Ectodermal cell (in vitro differentiated cells): ENCODE data around the gene OR2T5. TPM values are rescaled to one million over a fixed set of nuclear protein-coding genes. Genes with fewer than 3 reads are reported as not detected.
"Not testable (repeated sequence)": the region's sequence is repeated elsewhere in the genome, so short reads cannot be mapped to it uniquely, and the experiment has no call there.

Experiments used
- H3K27ac ChIP-seq: 2 replicates; pipeline ENCODE4 v1.7.0; 2013; ENCODE audit warnings: mild to moderate bottlenecking, low read depth, low read length; ENCODE audit not compliant: insufficient read depth, poor library complexity, severe bottlenecking
- H3K27me3 ChIP-seq: 2 replicates; pipeline ENCODE4 v1.7.0; 2013; ENCODE audit warnings: mild to moderate bottlenecking, low read length; ENCODE audit not compliant: insufficient read depth, control insufficient read depth, poor library complexity, severe bottlenecking
- H3K36me3 ChIP-seq: one replicate; pipeline ENCODE4 v1.7.0; 2013; ENCODE audit warnings: low read length; ENCODE audit not compliant: control insufficient read depth, insufficient read depth
- H3K4me1 ChIP-seq: one replicate; pipeline ENCODE4 v1.7.0; 2013; ENCODE audit warnings: low read length; ENCODE audit not compliant: control insufficient read depth, insufficient read depth
- H3K4me3 ChIP-seq: 2 replicates; pipeline ENCODE4 v1.7.0; 2013; ENCODE audit warnings: low read depth, low read length, control low read depth; ENCODE audit not compliant: insufficient read depth
- H3K9me3 ChIP-seq: 2 replicates; pipeline ENCODE4 v1.7.0; 2013; ENCODE audit warnings: mild to moderate bottlenecking, low read length, moderate library complexity; ENCODE audit not compliant: control insufficient read depth
- WGBS, 2 experiments: methylation state at CpG; one replicate each; pipeline ENCODE4 v1.1.7; 2013; ENCODE audit warnings: missing lambda C conversion rate in 2 of 2; 5-methylcytosine and 5-hydroxymethylcytosine counted together
- polyA plus RNA-seq, 4 experiments: library from polyadenylated mRNA; stranded (reverse); fragments of 50-300 nt; gene quantifications; one replicate each; pipeline ENCODE4 v1.2.3, GENCODE V29; 2013

OR2T5 gene
- polyA plus RNA-seq (2013, experiment 1 of 4): not detected
- polyA plus RNA-seq (2013, experiment 2 of 4): not detected
- polyA plus RNA-seq (2013, experiment 3 of 4): not detected
- not detected for polyA plus RNA-seq (2013, experiment 4 of 4)

DNA sequence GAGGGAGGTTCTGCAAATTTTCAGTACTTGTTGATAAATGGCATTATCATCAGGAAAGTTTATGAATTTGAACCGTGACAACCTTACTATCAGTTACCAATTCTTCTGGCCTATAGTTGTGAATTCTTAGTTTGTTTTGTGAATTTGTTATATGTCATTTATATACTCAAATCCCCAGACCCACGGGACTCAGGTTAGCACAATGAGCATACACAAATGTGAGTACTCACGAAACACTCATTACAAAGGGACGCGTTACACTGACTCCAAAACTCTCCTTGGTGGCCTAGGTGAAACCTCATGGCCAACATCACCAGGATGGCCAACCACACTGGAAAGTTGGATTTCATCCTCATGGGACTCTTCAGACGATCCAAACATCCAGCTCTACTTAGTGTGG, at the start of gene OR2T5:
Gene OR2T5, plus strand, starts transcription at position 301 of the 400 bp plus-strand sequence. Its CDS starts 0 bp downstream, at position 301.
- not testable (repeated sequence) for H3K36me3 ChIP-seq, H3K27me3 ChIP-seq, H3K4me1 ChIP-seq, H3K9me3 ChIP-seq, H3K27ac ChIP-seq, H3K4me3 ChIP-seq
- 82 to 95% methylated on average over 4 of the region's 6 CpGs for WGBS, 2 experiments

DNA sequence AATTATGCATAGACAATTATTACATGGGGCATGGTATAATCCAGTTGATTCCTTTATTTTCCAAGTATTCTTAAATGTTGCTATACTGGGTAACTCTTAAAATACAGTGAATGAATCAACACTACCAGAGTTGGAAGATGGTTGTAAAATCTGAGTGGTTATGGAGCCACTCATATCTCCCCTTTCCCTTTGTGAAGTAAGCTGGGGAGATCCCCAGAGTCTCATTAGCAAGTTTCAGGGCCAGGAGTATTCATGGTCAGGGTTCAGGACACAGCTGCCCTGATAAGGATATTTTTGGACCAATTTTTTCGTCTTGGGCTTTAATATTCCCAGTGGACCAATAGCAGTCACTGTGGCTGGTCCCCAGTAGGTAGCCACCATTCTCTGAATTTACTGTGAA, 49.7 kb upstream of the OR2T5 start:
- WGBS, 2 experiments: 8 to 60% methylated on average over 1 of the region's 1 CpG
- not testable (repeated sequence) for H3K9me3 ChIP-seq, H3K27ac ChIP-seq, H3K36me3 ChIP-seq, H3K4me1 ChIP-seq, H3K27me3 ChIP-seq, H3K4me3 ChIP-seq

GRCh38 chr1:248439283-248439682, 49.1 kb upstream of the OR2T5 start:
- WGBS, 2 experiments: 51 to 58% methylated on average over 5 of the region's 5 CpGs
- not testable (repeated sequence) for H3K4me3 ChIP-seq, H3K36me3 ChIP-seq, H3K4me1 ChIP-seq, H3K27me3 ChIP-seq, H3K27ac ChIP-seq, H3K9me3 ChIP-seq

DNA sequence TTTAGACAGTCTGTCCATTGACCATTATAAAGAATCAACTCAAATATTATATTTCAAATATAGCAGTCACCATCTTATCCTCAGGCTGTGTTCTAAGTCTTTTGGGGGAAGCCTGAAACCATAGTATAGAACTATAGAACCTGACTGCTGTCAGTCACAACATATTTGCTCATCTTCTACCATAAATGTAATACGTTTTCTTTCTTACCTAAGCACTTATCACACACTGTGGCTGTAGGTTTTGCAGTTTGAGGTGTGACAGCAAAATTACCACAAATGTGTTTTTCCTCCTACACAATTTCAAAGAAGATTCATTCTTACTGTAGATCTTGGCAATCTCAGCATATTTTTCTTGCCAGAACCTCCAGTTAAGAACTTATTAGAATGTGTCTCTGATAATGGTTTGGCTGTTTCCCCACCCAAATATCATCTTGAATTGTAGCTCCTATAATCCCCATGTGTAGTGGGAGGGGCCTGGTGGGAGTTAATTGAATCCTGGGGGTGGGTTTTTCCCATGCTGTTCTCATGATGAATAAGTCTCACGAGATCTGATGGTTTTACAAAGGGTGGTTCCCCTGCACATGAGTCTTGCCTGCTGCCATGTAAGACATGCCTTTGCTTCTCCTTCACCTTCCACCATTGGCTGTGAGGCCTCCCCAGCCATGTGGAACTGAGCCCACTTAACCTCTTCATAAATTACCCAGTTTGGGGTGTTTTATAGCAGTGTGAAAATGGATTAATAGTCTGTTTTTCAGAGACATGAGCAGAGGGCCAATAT, 45.7 kb upstream of the OR2T5 start:
- WGBS, 2 experiments: no CpG with 5 or more reads among the region's 2 CpGs
- not testable (repeated sequence) for H3K4me3 ChIP-seq, H3K36me3 ChIP-seq, H3K4me1 ChIP-seq, H3K27me3 ChIP-seq, H3K27ac ChIP-seq, H3K9me3 ChIP-seq

- not testable (repeated sequence) for H3K9me3 ChIP-seq, H3K27ac ChIP-seq, H3K4me3 ChIP-seq, H3K27me3 ChIP-seq, H3K36me3 ChIP-seq, H3K4me1 ChIP-seq
- 85 to 88% methylated on average over 4 of the region's 4 CpGs for WGBS, 2 experiments
These were observed 43.8 kb upstream of the OR2T5 start for GRCh38 chr1:248444603-248445002.

DNA sequence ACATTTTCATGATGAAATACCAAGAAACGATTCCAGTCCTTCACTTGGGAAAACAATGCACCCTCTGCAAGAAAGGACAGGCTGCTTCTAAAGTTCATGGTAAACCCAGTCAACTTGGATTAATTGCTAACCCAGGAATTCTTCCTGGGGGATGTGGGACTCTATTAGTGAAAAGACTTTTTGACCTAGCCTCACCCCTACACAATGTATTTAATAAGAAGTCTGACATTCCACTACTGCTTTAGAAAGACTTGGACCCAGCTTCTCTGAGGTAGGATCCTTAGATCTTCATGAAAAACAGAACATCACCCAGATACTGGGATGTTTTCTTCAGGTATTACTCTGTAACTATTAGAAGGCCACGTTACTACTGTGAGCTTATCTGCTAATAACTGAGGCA, 43.0 kb upstream of the OR2T5 start, which contains the start of gene OR2T2:
Gene OR2T2, plus strand, starts transcription at position 239 of the 400 bp plus-strand sequence. CDS start 7,161 bp downstream, outside the sequence.
- not testable (repeated sequence) for H3K27me3 ChIP-seq, H3K4me1 ChIP-seq, H3K9me3 ChIP-seq, H3K4me3 ChIP-seq, H3K27ac ChIP-seq, H3K36me3 ChIP-seq
- no CpG with 5 or more reads among the region's 2 CpGs for WGBS, 2 experiments

- not testable (repeated sequence) for H3K27me3 ChIP-seq, H3K36me3 ChIP-seq, H3K27ac ChIP-seq, H3K4me1 ChIP-seq, H3K9me3 ChIP-seq, H3K4me3 ChIP-seq
- WGBS, 2 experiments: no CpG with 5 or more reads among the region's 4 CpGs
These were observed 39.8 kb upstream of the OR2T5 start for GRCh38 chr1:248448409-248449074.

DNA sequence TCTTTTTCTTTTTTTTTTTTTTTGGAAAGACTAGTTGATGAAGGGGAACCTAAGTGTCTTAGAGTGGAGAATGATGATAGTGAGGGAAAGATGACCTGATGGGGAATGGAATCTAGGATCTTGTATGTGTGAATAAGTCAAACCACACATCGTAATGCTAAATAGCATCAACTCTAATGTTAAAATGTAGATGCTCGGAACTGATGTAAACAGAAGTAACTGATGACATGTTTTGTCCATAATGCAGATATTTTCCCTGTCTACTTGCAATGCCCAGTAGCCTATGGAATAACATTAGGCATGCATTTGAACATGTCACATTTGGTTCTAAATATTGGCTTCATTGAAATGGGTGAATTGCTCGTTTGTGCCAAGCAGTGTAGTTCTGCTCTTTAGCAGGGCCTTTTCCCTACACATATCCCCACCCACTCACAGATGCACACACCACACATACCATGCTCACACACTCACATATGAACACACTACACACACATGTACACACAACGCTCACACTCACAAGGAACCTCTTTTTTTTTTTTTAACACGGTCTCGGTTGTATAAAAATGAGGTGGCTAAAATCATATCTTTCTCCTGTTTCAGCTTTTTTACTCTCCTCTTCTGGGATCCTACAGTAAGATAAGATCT, 38.4 kb upstream of the OR2T5 start:
- 57% methylated on average over 1 of the region's 6 CpGs; no CpG with 5 or more reads in 1 of the 2 experiments for WGBS, 2 experiments
- not testable (repeated sequence) for H3K27ac ChIP-seq, H3K36me3 ChIP-seq, H3K9me3 ChIP-seq, H3K4me3 ChIP-seq, H3K4me1 ChIP-seq, H3K27me3 ChIP-seq

- not testable (repeated sequence) for H3K4me3 ChIP-seq, H3K36me3 ChIP-seq, H3K4me1 ChIP-seq, H3K9me3 ChIP-seq, H3K27ac ChIP-seq, H3K27me3 ChIP-seq
- WGBS, 2 experiments: no CpG with 5 or more reads among the region's 5 CpGs
These were observed 37.8 kb upstream of the OR2T5 start for GRCh38 chr1:248450466-248451145.

DNA sequence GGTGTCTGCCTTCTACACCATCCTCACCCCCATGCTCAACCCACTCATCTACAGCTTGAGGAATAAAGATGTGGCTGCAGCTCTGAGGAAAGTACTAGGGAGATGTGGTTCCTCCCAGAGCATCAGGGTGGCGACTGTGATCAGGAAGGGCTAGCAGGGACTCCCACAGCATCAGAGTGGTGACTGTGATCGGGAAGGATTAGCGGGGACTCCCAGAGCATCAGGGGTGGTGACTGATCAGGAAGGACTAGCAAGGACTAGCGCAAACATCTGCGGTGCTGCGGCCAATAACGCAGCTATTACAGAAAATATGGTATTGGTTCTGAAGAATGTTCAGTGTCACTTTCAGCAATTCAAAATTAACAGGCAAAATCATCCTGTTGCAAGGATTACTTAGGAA, 34.8 kb upstream of the OR2T5 start:
- not testable (repeated sequence) for H3K27me3 ChIP-seq, H3K36me3 ChIP-seq, H3K4me3 ChIP-seq, H3K27ac ChIP-seq, H3K9me3 ChIP-seq, H3K4me1 ChIP-seq
- WGBS, 2 experiments: 79 to 80% methylated on average over 6 to 7 of the region's 7 CpGs
